ENCODE measurements around the gene SEMA5B. TPM values are rescaled to one million over a fixed set of nuclear protein-coding genes. Genes with fewer than 3 reads are reported as not detected.

SEMA5B gene
- total RNA-seq, 1 donor from 2014 or later, result 4.2 TPM

- TF ChIP-seq, protein P1, sequence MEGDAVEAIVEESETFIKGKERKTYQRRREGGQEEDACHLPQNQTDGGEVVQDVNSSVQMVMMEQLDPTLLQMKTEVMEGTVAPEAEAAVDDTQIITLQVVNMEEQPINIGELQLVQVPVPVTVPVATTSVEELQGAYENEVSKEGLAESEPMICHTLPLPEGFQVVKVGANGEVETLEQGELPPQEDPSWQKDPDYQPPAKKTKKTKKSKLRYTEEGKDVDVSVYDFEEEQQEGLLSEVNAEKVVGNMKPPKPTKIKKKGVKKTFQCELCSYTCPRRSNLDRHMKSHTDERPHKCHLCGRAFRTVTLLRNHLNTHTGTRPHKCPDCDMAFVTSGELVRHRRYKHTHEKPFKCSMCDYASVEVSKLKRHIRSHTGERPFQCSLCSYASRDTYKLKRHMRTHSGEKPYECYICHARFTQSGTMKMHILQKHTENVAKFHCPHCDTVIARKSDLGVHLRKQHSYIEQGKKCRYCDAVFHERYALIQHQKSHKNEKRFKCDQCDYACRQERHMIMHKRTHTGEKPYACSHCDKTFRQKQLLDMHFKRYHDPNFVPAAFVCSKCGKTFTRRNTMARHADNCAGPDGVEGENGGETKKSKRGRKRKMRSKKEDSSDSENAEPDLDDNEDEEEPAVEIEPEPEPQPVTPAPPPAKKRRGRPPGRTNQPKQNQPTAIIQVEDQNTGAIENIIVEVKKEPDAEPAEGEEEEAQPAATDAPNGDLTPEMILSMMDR (IDR thresholded peaks at IDR 0.05; ENCODE audit: unreplicated experiment), result no peak
- peaks cover 62% of the 10 kb centered on the region for H3K27me3 Mint-ChIP-seq
- no peaks in the 10 kb centered on the region for H3K36me3 Mint-ChIP-seq (ENCODE audit: insufficient read depth)
- H3K9me3 Mint-ChIP-seq (ENCODE audit: low read depth), result no peaks in the 10 kb centered on the region
- no peak overlapping the region for H3K4me3 Mint-ChIP-seq (ENCODE audit: low read depth)
- no peak overlapping the region for H3K27ac Mint-ChIP-seq
- DNase-seq (ENCODE audit: low spot score, unreplicated experiment), result no peak
- H3K4me1 Mint-ChIP-seq (ENCODE audit: low read depth), result peaks cover 1% of the 10 kb centered on the region
These were observed 36.2 kb downstream of the SEMA5B start for GRCh38 chr3:122991236-122991985.

GRCh38 chr3:122989856-122990575 is 37.5 kb downstream of the SEMA5B start:
- H3K4me3 Mint-ChIP-seq (ENCODE audit: low read depth), result no peak overlapping the region
- peaks cover 70% of the 10 kb centered on the region for H3K27me3 Mint-ChIP-seq
- H3K27ac Mint-ChIP-seq, result no peak overlapping the region
- TF ChIP-seq, protein P1 (IDR thresholded peaks at IDR 0.05; ENCODE audit: unreplicated experiment), result no peak
- no peaks in the 10 kb centered on the region for H3K9me3 Mint-ChIP-seq (ENCODE audit: low read depth)
- DNase-seq (ENCODE audit: low spot score, unreplicated experiment), result no peak
- H3K36me3 Mint-ChIP-seq (ENCODE audit: insufficient read depth), result no peaks in the 10 kb centered on the region
- peaks cover 1% of the 10 kb centered on the region for H3K4me1 Mint-ChIP-seq (ENCODE audit: low read depth)

DNA sequence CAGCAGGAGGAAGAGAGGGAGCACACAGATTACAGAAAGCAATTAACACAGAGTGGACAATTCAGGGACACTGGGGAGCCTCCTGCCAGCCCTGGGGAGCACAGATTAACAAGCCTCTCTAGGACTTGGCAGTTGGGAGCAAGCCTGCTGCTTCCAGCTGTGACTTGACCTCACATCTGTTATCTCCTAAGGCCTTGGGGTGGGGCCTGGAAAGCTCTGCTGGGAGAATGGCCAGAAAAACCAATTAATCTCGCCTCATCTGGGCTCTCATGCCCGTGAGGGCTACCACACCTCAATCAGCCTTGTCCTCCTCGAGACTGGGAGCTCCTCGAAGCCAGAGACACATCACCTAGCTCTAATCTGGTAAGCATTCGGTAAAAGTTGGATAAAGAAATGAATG is 39.1 kb downstream of the SEMA5B start:
- H3K27ac Mint-ChIP-seq, result no peak overlapping the region
- no peak for DNase-seq (ENCODE audit: low spot score, unreplicated experiment)
- H3K4me3 Mint-ChIP-seq (ENCODE audit: low read depth), result no peak overlapping the region
- TF ChIP-seq, protein P1 (IDR thresholded peaks at IDR 0.05; ENCODE audit: unreplicated experiment), result no peak
- H3K4me1 Mint-ChIP-seq (ENCODE audit: low read depth), result peaks cover 1% of the 10 kb centered on the region
- H3K36me3 Mint-ChIP-seq (ENCODE audit: insufficient read depth), result no peaks in the 10 kb centered on the region
- H3K27me3 Mint-ChIP-seq, result peaks cover 59% of the 10 kb centered on the region
- no peaks in the 10 kb centered on the region for H3K9me3 Mint-ChIP-seq (ENCODE audit: low read depth)

- no peaks in the 10 kb centered on the region for H3K36me3 Mint-ChIP-seq (ENCODE audit: insufficient read depth)
These were observed 39.7 kb downstream of the SEMA5B start for GRCh38 chr3:122987736-122988319.

GRCh38 chr3:122987231-122987630 is 40.3 kb downstream of the SEMA5B start:
- no peak for DNase-seq (ENCODE audit: low spot score, unreplicated experiment)
- H3K27me3 Mint-ChIP-seq, result peaks cover 53% of the 10 kb centered on the region
- H3K4me3 Mint-ChIP-seq (ENCODE audit: low read depth), result no peak overlapping the region
- no peaks in the 10 kb centered on the region for H3K36me3 Mint-ChIP-seq (ENCODE audit: insufficient read depth)
- H3K9me3 Mint-ChIP-seq (ENCODE audit: low read depth), result no peaks in the 10 kb centered on the region
- TF ChIP-seq, protein P1 (IDR thresholded peaks at IDR 0.05; ENCODE audit: unreplicated experiment), result no peak
- no peak overlapping the region for H3K27ac Mint-ChIP-seq
- peaks cover 1% of the 10 kb centered on the region for H3K4me1 Mint-ChIP-seq (ENCODE audit: low read depth)

More at GRCh38 chr3:122987736-122988319, 39.7 kb downstream of the SEMA5B start:
- no peak overlapping the region for H3K4me3 Mint-ChIP-seq (ENCODE audit: low read depth)
- DNase-seq (ENCODE audit: low spot score, unreplicated experiment), result no peak
- H3K27me3 Mint-ChIP-seq, result peaks cover 55% of the 10 kb centered on the region
- no peak overlapping the region for H3K27ac Mint-ChIP-seq
- H3K4me1 Mint-ChIP-seq (ENCODE audit: low read depth), result peaks cover 1% of the 10 kb centered on the region
- H3K9me3 Mint-ChIP-seq (ENCODE audit: low read depth), result no peaks in the 10 kb centered on the region
- TF ChIP-seq, protein P1 (IDR thresholded peaks at IDR 0.05; ENCODE audit: unreplicated experiment), result no peak
